Tibial nerve (tissue), 4 donors: ENCODE data around the gene SPTB.

ENCODE experiments used
- EP300 ChIP-seq, 2 donors: sonication (generic); formaldehyde crosslinking; IDR thresholded peaks; one replicate each; pipeline ENCODE4 v1.6.1; 2017; ENCODE audit warnings: antibody characterized with exemption in 2 of 2, mild to moderate bottlenecking in 1 of 2
- POLR2A ChIP-seq, 2 donors: fragments of 450-650 bp; IDR thresholded peaks; one replicate each; pipeline ENCODE4 v1.6.1; 2017; ENCODE audit warnings: antibody characterized with exemption in 2 of 2, mild to moderate bottlenecking in 2 of 2, moderate library complexity in 2 of 2
- TF ChIP-seq, protein P1 (sequence below), 5 experiments: fragments of 200-600 bp in 3 of 5; fragments of 450-650 bp in 2 of 5; sonication (generic) in 3 of 5; IDR thresholded peaks; one replicate each; pipeline ENCODE4 v1.5.1; 2016 to 2019; ENCODE audit warnings: antibody characterized with exemption in 5 of 5, mild to moderate bottlenecking in 3 of 5, moderate library complexity in 2 of 5

DNA sequence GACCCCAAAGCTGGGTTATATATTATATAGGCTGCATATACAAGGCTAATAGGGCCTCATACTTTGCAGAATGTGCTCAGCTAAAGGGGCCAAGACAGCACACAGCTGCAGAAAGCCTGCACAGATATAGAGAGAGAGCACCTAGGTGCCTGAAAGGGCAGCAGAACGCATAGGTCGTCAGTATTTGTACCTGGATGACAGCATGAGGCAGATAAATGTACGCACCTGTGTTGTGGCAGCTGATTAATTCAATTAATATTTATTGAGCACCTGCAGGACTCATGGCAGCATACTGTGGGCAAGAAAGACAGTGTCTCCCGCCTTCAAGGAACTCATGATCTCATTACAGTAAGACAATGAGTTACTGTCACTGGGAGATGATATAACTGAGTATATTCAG is 33.4 kb downstream of the SPTB start:
- TF ChIP-seq, protein P1, sequence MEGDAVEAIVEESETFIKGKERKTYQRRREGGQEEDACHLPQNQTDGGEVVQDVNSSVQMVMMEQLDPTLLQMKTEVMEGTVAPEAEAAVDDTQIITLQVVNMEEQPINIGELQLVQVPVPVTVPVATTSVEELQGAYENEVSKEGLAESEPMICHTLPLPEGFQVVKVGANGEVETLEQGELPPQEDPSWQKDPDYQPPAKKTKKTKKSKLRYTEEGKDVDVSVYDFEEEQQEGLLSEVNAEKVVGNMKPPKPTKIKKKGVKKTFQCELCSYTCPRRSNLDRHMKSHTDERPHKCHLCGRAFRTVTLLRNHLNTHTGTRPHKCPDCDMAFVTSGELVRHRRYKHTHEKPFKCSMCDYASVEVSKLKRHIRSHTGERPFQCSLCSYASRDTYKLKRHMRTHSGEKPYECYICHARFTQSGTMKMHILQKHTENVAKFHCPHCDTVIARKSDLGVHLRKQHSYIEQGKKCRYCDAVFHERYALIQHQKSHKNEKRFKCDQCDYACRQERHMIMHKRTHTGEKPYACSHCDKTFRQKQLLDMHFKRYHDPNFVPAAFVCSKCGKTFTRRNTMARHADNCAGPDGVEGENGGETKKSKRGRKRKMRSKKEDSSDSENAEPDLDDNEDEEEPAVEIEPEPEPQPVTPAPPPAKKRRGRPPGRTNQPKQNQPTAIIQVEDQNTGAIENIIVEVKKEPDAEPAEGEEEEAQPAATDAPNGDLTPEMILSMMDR (IDR thresholded peaks at IDR 0.05), result no peak
- TF ChIP-seq POLR2A (IDR thresholded peaks at IDR 0.05), result no peak
- TF ChIP-seq EP300 (IDR thresholded peaks at IDR 0.05), result no peak
